ENCODE results near the gene MLC1.
A peak's percentile ranks its signal among the peaks of the same experiment; 100 is the strongest.
"Not testable (repeated sequence)": the region's sequence is repeated elsewhere in the genome, so short reads cannot be mapped to it uniquely, and the experiment has no call there.

The MLC1 gene

DNA sequence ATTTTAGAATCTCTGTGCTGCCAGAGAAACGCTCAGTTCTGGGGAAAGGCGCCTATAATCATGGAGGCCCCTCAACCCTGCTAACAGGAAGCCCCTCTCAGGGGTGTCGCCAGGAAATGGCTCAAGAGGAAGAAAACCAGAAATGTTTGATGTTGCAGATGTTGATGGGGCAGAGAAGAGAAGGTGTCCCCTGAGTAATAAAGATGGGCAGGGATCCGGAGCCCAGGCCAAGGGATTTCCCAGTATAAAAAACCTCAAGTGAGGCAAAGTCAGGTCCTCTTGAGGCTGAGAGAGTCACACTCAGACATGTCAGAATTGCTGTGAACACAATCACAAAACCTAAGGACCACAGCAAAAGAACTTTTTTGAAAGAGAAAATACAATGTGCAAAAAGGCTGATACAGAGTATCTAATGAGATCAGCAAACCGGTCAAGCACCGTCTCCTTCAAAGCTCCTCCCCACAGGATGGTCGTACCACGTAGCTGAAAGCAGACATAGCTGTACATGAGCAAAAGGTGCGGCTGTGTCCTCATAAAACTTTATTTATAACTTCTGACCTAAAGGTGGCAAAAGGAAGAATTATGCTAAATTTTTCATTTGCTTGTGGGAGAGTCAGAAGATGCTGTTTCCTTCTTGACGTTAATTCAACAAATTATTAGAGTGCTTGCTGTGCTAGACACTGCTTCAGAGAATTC lies 16.8 kb upstream of the MLC1 start:
- no peak for DNase-seq

DNA sequence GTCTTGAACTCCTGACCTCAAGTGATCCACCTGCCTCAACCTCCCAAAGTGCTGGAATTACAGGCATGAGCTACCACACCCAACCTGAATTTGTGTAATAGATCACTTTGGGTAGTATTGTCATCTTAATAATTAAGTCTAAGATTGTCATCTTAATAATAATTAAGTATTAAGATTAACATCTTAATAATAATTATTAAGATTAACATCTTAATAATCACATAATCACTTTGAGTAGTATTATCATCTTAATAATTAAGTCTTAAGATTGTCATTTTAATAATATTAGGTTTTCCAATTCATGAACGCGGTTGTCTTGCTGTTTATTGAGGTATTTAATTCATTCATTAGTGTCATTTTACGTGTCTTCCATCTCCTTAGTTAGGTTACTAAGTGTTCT lies 12.8 kb upstream of the MLC1 start:
- no peak for DNase-seq

DNA sequence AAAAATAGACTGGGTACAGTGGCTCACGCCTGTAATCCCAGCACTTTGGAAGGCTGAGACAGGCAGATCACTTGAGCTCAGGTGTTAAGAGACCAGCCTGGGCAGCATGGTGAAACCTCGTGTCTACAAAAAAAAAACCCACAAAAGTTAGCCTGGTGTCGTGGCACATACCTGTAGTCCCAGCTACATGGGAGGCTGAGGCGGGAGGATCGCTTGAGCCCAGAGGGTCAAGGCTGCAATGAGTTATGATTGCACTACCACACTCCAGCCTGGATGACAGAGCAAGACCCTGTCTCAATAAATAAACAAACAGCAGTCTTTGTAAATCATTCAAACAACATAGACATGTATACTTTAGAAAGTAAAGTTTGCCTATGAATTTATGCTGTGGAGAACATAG lies 7.1 kb upstream of the MLC1 start:
- DNase-seq, result no peak

DNA sequence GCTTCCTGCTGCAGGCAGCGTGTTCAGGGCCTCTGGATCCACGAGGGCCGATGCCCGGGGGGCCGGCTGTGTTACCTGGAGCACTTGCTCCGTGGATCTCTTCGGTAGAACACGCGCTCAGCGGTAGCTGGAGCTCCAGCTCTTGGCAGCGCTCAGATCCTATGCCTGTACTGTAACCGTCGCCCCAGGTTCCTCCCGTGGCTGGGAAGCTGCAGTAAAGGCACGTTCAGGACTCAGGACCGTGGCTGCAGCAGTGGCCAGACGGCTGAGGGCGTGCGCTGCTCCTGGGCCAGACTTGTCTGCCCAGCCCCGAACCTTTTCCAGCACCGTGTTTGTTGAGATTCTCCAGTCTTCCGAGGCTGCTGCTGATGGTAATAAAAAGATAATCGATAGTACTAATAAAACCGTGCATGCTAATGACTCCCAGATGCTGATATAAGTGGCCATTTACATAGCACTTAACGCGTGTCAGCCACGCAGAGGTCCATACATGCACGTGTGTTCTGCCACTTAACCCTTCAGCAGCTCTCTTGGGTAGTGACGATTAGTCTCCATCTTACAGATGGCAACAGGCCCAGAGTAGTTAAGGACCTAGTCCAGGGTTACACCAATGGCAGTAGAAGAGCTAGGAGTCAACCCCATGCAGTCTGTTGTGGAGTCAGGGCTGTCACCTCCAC lies 6.0 kb upstream of the MLC1 start:
- DNase-seq, result no peak

DNA sequence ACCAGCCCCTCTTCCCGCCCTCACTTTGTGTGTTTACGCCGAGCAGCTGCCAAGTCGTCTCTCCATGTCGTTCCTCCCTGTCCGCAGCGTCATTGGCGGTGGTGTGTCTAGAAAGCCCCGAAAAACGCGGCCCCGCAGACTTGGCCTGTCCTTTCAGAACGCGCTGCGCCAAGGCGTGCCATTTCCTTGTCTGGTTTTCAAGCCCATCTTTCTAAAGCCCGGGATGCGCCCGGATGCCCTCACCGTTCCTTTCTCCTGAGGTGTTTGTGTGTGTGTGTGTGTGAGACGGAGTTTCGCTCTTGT lies 5.1 kb upstream of the MLC1 start:
- DNase-seq, result no peak

DNA sequence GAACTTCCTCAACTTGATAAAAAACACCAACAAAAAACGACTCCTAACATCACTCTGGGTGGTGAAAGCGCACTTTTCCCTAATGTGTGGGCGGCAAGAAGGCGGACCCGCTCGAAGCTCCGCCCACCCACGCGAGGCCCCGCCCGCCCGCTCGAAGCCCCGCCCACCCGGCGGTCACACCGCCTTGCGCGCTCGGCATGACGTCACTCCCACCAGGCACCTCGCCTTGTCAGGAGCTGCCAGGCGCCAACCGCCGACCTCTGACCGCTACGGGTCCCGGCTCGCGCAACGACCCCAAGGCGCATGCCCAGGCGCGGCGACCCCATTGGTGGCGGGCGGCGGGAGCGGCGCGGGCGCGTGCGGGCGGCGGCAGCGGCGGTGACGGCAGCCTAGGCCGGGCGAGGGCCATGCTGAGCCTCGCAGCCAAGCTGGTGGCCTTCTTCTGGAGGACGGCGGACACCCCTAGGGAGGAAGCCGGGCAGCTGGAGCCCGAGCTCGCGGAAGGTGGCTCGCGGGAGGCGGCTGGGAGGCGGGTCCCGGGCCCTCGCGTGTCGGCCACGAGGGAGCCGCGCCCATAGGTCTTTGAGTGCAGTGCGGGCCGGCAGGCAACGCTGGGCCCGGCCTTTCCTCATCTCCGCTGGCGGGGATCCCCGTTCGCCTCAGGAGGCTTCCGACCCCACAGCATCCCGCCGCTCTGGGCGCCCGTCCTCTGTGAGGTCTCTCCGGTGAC lies 4.6 kb upstream of the MLC1 start, which contains the start of gene MOV10L1:
Gene MOV10L1, plus strand, starts transcription at position 325 of the 730 bp plus-strand sequence. Its CDS starts 83 bp downstream, at position 408.
- no peak for DNase-seq

DNA sequence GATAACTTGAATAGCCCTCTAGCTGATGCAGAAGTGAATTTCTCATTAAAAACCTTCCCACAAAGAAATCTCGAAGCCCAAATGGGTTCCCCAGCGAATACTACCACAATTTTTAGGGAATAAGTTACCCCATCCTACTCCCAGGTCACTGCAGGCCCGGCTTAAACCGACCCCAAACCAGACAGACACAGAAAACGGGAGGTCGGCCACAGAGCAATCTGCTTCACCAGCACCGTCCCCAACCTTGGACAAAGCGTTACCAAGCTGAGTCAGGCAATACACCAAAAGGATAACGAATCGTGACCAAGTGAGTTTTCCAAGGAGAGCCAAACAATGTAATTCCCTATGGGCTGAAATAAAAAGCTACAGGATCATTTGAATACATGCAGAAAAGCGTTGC lies 4.0 kb upstream of the MLC1 start:
- DNase-seq, result no peak

DNA sequence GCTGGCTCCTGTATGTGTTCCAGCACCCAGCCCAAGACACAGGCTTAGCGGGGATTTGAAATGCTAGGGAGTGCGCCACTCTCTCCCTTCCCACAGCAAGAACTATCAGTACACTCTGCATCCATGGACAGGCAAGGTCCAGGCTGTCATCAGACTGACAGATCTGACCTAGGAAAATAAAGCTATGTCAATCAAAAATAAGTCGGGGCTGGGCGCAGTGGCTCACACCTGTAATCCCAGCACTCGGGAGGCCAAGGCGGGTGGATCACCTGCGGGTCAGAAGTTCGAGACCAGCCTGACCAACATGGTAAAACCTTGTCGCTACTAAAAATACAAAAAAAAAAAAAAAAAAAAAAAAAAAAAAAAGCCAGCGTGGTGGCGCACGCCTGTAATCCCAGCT lies 2.9 kb upstream of the MLC1 start:
- no peak for DNase-seq

DNA sequence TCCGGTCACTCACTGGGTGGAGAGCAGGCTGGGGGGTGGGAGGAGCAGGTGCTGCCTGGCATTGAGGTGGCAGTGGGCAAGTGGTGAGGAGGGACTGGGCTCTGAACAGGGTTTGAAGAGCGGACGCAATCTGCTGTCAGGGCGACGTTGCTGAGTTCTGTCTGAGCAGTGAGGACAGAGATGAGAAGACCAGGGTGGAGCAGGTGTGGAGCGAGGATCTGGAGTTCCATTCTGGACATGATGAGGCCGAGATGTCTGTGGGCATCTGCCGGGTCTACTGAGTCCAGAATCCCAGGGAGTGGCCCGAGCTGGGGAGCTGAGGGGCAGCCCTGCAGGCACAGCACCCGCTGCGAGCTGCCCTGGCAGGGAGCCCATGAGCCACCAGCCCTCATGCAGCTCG lies 2.4 kb upstream of the MLC1 start:
- DNase-seq, result no peak

DNA sequence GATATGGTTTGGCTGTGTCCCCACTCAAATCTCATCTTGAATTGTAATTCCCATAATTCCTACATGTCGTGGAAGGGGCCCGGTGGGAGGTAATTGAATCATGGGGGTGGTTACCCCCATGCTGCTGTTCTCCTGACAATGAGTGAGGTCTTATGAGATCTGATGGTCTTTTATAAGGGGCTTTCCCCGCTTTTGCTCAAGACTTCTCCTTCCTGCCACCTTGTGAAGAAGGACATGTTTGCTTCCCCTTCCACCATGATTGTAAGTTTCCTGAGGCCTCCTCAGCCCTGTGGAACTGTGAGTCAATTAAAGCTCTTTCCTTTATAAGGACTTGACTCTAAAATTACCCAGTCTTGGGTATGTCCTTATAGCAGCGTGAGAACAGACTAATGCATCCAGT lies 1.7 kb upstream of the MLC1 start:
- not testable (repeated sequence) for DNase-seq

DNA sequence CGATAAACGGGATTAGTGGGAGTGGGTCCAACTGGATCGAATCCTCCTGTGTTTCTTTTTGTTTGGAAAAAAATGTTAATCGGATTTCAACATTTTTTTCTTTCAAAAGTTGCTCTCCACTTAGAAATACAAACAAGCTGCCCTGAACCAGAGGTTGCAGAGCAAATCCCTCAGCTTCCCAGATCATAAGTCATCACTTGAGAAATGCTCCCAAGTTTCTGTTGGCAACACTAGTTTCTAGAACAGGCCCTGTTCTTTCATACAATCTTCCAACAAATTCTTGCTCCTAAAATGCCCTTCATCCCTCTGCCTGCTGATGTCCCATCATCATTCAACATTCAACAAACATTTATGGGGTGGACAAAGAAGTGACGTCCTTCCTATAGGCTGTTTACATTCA lies 1.3 kb upstream of the MLC1 start:
- DNase-seq, result no peak

DNA sequence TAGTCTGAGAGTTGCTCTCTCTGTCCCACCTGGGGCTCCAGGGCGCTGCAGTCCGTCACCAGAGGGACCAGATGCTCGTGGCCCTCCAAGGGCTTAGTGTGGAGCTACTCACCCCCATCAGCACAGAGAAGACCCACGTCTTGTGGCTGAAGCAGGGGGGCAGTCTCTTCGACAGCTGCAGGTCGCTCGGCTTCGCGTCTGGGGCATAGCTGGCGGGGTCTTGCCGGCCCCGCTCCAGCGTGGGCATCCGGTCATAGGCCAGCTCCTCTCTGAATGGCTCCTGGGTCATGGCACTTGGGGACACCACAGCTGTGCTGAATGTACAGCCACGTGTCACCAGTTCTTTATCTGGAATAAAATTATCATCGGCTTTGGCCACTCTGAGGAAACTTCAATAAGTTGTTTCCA lies 608 bp downstream of the MLC1 start:
- no peak for DNase-seq

DNA sequence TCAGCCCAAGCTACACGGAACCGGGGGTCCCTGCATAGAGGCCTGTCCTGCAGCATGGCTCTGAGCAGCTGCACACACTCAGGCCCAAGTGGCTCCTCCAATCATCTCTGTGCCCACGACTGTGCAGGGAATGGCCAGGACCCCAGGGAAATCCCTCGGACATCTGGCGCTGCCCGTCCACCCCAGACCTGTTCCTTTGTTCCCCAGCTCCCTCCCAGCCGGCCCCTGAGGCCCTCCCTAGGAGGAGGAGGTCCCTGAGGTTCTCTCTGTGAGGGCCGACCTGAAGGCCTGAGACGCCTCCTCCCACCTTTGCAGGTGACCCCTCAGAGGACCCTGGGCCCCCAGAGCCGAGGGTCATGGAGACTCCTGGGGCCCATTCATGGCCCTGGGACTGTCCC lies 1.1 kb downstream of the MLC1 start:
- DNase-seq, result no peak

DNA sequence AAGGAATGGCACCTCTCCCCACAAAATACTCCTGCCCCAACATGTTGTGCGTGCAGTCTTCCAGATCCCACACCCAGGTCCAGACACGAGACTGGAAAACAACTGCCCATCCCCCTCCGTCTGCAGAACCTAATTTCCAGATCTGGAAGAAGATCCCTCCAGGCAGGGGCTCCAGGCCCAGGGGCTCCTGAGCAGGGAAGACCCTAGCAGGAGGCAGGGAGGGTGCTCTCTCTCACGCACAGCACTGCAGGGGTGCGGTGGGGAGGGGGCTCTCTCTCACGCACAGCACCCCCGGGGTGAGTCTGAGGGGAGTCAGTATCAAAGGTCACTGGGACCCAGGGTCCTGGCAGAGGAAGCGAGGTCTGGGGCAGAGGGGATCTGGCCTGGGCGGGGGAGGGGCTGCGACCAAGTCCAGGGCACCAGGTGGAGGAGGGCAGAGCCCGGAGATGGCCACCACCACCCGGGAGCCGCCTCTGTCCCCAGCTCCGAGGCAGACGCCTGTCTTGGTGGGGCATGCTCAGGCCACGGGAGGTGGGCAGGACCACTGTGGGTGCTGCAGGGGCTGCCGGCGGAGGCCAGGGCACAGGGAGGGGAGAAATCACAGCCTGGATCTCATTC lies 1.7 kb downstream of the MLC1 start:
- no peak for DNase-seq

DNA sequence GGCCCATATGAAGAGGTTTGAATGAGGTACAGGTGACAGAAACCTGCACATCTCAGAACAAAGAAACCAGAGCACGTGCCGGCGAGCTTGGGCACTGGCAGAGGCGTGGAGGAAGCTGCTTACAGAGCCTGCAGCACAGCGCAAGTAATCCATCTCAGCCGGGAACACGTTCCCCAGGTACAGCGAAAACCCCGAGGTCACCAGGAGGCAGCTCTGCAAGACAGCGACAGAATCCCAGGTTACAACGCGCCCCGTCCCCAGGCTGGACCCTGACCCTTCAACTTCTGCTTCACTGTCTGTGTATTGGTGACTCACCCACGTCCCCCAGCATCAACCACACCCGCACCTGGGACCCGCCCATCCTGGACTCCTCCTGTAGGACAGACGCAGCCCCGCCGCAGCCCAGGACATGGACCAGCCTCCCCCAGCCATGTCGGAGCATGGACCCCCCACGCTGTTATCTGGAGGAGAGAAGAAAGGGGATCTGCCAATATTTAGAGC lies 2.2 kb downstream of the MLC1 start:
- peak; percentile 71 for DNase-seq

DNA sequence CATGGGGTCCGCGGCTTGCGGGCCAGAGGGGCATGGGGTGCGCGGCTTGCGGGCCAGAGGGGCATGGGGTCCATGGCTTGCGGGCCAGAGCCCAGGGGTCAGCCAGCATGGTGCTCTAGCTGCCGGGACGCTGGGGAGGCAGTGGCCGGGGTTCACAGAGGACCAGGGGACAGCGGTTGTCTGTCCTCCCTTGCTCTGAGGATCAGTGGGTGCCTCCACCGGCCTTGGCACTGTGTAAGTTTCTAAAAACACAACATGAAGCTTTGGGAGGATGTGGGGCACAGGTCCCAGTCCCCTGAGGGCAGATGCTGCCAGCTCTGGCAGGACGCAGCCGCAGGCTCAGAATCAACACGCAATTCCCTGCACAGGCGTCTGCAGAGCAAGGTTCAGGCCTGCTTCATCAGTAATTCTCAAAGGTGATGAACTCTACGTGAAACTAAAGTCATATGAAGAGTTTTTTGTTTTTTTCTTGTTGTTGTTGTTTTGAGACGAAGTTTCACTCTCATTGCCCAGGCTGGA lies 3.0 kb downstream of the MLC1 start:
- no peak for DNase-seq

DNA sequence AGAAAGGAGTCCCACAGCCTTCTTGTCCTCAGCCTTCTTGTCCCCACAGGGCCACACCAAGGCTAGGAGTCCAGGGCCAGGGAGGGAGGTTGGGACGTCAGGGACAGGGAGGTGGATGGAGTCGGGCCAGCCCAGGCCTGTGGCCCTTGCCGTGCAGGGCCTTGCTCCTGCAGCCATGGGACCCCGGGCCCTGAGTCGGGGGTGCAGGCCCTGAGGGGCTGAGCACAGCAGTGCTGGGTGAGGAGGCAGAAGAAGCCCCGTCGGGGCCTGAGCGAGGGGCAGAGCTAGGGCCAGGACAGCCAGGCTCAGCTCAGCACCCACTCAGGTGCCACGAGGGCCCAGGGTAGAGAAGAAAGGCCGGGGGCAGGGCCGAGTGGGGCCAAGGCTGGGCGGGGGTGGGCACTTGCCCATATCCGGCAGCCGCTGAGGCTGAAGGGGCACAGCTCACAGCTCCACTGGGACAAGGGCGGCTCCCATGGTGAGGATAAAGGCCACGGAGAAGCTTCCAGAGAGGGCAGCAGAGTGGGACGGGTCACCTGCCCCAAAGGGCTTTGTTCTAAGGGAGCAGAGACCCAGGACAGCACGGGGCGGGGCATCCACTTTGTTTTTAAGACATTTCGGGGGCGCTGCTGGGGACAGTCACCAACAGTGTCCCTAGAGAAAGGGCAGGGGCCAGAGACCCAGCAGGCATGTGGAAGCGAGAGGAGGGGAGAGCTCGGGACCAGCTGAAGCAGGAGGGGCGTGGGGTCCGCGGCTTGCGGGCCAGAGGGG lies 3.6 kb downstream of the MLC1 start:
- no peak for DNase-seq

DNA sequence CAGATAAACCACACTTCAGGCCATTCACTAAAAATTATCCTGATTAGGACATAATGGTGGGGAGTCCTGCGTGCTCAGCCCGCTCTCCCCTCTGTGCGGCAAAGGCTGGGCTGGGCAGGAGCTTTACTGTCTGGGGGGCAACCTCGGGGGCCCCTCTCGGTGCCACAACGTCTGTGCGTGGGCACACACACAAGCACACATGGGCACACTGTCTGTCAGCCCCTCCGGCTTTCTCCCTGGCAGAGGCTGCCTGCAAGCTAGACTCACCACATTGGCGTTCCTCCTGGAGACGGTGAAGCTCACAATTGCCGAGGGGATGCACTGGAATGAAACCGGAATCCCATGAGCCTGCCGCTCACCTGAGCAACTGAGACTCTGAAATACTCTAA lies 5.2 kb downstream of the MLC1 start:
- no peak for DNase-seq

DNA sequence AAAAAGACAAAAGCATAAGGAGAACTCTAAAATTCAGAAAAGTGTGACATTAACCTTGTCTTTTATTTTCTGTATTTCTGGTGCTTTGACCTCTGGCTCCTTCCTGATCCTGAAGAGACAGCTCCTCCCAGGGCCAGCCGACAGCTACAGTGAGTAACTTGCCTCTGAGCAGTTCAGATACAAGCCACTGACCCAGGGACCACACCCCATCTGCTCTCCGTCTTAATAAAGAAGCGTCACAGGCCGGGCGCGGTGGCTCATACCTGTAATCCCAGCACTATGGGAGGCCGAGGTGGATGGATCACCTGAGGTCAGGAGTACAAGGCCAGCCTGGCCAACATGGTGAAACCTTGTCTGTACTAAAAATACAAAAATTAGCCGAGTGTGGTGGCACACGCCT lies 6.5 kb downstream of the MLC1 start:
- DNase-seq, result no peak

DNA sequence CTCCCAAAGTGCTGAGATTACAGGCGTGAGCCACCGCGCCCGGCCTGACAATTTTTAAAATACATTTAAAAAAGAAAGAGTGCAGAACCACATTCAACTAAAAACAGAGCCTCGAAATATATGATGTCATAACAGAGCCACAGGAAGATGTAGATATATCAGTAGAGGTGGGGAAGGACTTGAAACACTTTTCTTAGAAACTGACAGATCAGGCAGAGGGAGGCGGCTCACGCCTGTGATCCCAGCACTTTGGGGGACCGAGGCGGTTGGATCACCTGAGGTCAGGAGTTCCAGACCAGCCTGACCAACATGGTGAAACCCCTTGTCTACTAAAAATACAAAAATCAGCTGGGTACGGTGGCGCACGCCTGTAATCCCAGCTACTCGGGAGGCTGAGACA lies 7.0 kb downstream of the MLC1 start:
- DNase-seq, result no peak

DNA sequence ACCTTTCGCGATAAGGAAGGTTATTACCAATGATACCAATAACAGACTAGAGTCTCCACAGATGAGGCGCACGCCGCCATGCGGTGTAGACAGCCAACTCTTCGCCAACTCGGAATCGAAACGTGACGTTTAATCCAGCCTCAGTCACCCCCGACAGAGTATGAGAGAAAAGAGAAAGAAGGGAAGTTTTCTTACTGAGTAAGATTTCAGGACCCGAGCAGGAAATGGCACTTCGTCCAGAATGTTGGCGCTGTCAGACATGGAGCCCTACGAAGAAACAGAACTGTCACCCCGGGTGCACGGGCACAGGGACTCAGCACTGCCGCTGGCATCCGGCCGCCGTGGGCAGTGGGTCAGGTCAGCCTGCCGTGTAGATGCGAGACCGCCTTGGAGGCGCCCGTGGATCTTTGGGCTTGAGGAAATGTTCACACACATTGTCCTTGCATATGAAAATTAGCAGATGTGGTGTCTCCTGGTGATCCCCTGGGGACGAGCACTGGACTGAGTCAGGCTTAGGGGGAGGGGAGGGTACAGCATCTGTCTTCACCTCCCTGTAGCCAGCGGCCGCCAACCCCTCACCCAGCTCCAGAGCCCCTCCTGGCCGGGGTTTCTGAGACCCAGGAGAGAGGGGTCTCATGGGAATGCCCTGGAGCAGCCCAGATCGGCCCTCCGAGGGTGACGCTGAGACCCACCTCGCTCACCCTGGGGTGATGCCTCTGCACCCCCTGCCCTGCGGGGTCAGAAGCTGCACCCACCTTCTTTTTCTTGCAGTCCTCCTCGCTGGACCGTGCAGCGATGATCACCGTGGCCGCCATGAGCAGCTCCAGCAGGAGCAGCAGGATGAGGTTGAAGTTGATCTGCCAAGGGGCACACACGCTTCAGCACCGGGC lies 8.3 kb downstream of the MLC1 start:
- no peak for DNase-seq
